ENCODE measurements around the gene SRP19.
"Not testable (repeated sequence)": the region's sequence is repeated elsewhere in the genome, so short reads cannot be mapped to it uniquely, and the experiment has no call there.

Gene SRP19

DNA sequence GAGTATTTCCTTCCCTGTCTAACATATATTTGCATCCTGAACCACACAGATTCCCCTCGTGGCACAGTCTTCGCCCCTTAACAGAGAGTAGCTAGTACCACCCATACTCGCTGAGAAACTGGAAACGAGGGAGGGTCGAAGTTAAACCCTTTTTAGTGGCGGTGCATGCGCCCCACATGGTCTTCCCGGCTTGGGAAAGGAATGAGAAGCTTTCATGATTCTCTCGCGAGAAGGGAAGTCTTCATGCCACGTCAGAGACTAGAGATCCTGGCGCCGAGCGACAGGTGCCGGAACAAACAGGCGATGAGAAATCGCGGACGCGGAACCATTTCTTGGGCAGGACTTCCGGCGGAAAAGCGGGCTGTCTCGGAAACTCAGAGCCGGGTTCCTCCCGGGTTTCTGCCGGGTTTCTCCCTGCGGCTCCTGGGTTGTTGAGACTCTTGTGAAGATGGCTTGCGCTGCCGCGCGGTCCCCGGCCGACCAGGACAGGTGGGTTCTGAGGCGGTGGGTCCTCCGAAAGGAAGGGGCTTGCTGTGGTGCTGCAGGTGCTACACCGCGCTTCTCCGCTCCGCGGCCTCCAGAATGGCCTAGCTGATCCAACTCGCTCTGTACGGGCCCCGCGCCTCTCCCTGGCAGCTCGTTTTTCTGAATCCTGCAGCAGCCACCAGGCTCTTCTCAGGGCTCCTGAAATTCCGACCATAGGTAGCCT is at the start of gene SRP19:
Gene SRP19 (plus strand): TSS at position 359 of the 709 bp plus-strand sequence. CDS start 90 bp downstream, at position 449.
- DNase-seq, result peak; percentile 84

GRCh38 chr5:112812549-112812948 is 48.5 kb upstream of the SRP19 start:
- DNase-seq, result no peak

GRCh38 chr5:112820246-112820645 is 40.8 kb upstream of the SRP19 start:
- no peak for DNase-seq

GRCh38 chr5:112822456-112822855 is 38.6 kb upstream of the SRP19 start:
- DNase-seq, result no peak

DNA sequence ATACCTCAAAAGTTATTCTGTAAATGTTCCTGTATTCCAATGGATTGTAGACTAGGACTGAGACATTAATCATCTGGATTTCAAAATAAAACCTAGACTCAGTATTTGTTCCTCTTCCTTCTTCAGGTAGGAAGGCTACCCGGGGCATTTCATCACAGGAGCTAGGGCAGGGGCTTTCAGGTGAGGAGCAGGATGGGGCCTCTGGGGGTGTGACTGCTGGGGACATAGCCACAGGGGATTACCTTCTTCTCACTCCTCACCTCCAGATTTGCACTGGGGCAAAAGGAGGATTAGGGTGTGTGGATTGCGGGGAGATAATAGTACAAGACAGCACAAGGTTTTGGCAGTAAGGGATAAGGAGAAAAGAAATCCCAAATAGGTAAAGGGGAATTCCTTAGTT is 37.9 kb upstream of the SRP19 start:
- DNase-seq, result no peak

- no peak for DNase-seq
Measured at GRCh38 chr5:112823656-112824055, 37.4 kb upstream of the SRP19 start.

DNA sequence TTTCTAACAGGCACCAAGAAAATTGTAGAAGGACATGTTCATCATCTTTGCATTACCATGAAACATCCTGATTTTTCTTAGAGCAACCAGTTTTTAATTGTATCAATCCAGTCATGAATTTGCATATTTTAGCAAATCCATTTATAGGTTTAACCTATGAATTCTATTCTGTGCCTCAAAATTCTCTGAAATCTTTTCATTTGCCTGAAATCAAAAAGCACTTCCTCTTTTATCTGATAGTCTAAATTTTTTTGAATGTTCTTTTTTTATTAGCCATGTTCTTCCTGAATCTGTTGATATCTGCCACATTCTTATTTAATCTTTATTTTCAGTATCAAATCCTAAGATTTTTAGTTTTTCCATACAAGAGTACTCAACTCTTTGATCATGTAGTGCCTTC is 36.9 kb upstream of the SRP19 start:
- DNase-seq, result no peak

- no peak for DNase-seq
Measured at GRCh38 chr5:112830378-112830777, 30.7 kb upstream of the SRP19 start.

DNA sequence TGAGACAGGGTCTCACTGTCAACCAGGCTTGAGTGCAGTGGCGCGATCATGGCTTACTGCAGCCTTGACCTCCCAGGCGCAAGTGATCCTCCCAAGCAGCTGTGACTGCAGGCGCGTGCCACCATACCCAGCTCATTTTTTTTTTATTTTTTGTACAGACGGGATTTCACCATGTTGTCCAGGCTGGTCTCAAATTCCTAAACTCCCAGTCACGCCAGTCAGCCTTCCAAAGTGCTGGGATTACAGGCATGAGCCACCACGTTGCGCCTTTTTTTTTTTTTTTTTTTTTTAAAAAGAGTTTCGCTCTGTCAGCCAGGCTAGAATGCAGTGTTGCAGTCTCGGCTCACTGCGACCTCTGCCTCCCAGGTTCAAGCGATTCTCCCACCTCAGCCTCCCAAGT is 27.1 kb upstream of the SRP19 start:
- DNase-seq, result no peak

GRCh38 chr5:112844489-112844888 is 16.6 kb upstream of the SRP19 start:
- DNase-seq, result no peak

DNA sequence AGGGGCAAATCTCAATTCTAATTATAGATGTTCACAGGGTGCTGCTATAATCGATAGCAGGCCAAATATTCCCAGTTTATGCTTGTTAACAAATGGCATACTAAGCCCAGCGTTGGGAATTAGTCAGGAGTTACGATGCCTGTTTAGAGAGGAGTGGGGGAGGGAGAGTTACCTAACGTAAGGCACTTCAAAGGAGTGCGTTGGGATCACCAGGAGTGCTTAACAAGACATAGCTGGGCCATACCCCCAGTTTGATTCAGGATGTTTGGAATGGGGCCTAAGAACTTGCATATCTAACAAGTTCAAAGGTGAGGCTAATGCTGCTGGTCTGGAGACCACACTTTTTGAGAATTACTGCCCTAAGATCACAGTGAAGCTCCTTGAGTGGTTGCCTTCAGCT is 14.5 kb upstream of the SRP19 start:
- DNase-seq, result no peak

DNA sequence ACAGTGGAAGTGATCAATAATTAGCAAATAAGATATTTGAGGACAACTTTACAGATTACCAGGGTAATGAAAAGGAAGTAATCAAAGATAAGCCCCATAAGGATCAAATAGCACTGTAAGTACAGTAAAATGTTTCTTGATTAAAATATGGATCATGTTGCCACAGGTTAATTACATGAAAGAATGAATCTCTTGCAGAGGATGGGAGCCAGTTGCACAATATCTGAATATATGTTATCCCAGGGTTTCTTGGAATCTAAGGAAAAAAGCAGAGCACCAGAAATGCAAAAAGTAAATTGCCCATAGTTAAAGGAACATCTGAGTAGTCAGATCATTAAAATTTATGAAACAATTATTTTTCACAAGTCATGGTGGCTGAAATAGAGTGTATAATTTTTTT is 13.8 kb upstream of the SRP19 start:
- no peak for DNase-seq

- DNase-seq, result no peak
Measured at GRCh38 chr5:112848116-112848811, 12.8 kb upstream of the SRP19 start.

- DNase-seq, result no peak
Measured at GRCh38 chr5:112849912-112850311, 11.2 kb upstream of the SRP19 start.

DNA sequence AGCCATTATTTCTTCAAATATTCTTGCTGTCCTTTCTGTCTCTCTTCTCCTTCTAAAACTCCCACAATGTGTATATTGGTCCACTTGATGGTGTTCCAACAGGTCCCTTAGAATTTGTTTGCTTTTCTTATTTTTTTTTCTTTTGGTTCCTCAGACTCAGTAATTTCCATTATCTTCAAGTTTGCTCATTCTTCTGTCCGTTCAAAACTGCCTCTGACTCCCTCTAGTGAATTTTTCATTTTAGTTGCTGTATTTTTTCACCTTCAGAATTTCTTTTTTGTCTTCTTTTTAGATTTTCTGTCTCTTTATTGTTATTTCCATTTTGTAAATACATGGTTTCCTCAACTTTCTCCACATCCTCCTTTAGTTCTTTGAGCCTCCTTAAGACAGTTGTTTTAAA is 6.4 kb upstream of the SRP19 start:
- DNase-seq, result no peak

- DNase-seq, result no peak
Measured at GRCh38 chr5:112857866-112858265, 3.2 kb upstream of the SRP19 start.

GRCh38 chr5:112860571-112860928 is 537 bp upstream of the SRP19 start:
- DNase-seq, result not testable (repeated sequence)

GRCh38 chr5:112861638-112861985 is 525 bp downstream of the SRP19 start:
- DNase-seq, result no peak

DNA sequence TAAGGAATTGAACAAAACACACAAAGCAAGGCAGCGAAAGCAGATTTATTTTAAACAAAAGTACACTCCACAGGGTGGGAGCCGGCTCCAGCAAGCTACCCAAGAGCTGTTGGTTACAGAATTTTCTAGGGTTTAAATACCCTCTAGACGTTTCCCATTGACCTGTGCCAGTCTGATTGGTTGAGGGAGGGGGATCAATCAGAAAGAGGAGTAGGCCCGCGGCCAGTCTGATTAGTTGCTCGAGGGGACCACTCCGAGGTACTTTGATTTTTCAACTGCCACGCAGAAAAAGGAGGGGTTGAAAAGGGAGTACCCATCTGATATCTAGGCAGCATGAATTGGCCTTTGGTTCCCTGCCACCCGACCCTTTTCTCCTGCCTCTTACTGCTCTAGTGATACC is 998 bp downstream of the SRP19 start:
- DNase-seq, result no peak

GRCh38 chr5:112863549-112863948 is 2.5 kb downstream of the SRP19 start:
- DNase-seq, result no peak

- no peak for DNase-seq
Measured at GRCh38 chr5:112865128-112865527, 4.0 kb downstream of the SRP19 start.

DNA sequence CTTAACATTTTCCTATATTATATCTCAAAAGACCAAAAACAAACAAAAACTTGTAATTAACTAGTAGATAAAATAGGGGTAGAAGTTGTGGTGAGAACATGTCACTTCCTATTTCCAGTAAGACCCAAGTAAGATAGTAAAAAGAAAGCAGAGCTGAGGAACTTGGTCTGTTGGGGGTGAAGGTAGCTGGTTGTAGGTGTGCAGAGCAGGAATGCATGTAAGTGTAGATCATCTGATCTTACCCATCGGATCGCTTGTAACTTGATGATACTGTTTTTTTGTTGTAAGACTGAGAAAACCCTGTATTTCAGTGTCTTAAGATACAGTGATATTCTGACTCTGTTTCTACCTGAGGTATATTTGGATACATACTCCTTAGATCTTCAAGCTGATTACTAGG is 5.7 kb downstream of the SRP19 start:
- no peak for DNase-seq

DNA sequence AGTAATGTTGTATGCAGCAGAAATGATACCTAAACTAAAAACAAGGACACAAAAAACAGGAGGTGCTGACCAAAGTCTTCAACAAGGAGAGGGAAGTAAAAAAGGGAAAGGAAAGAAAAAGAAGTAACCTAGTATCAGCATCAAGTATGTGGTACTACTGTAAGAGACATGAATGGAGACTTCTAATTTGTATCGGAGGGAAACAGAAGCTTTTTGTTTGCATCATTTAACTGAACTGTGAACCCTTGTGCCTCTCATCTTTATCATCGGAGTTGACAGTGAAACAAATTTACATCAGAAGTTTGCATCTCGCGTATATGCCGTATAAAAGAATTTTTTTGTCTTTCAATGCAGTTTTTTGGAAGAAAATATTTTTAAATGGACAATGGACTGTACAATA is 6.3 kb downstream of the SRP19 start:
- no peak for DNase-seq

DNA sequence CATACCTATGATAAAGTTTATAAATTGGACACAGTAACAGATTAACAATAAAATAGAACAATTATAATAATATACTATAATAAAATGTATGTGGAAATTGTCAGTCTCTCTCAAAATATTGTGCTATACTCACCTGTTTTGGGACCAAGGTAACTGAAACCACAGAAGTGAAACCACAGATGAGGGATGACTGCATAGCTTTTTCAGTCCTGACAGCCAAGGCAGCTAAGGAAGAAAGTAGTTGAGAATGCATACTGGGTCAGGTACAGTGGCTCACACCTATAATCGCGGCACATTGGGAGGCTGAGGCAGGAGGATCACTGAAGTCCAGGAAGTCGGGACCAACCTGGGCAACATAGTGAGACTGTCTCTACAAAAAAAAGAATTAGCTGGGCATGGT is 8.9 kb downstream of the SRP19 start:
- no peak for DNase-seq

DNA sequence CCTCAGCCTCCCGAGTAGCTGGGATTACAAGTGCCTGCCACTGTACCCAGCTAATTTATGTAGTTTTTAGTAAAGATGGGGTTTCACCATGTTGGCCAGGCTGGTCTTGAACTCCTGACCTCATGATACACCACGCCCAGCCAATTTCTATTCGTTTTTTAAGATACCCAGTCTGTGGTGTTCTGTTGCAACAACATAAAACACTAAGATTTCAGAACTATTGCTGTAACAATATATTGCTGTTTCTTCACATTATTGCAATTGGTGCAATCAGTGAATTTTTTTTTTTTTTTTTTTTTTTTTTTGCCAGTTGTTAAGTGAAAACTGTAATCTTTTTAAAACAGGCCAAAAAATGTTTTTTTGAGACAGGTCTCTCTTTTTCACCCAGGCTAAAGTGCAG is 9.9 kb downstream of the SRP19 start:
- no peak for DNase-seq

Measured in NK-92 treated with Interleukin-12 subunit alpha and Interleukin-12 subunit beta, amount 100 ng/mL, for 24 hours (cell line).